CD4-positive, alpha-beta T cell treated with Interleukin-17A for 1 hour (primary cell): ENCODE data around the gene FBXO42.
"Not testable (repeated sequence)": the region's sequence is repeated elsewhere in the genome, so short reads cannot be mapped to it uniquely, and the experiment has no call there.

ENCODE experiments used
- DNase-seq: peaks from one replicate; pipeline ENCODE4 v3.0.0-alpha.2; 2020

FBXO42 gene

GRCh38 chr1:16371725-16372124 is 19.4 kb upstream of the FBXO42 start:
- peak; percentile 55 for DNase-seq

GRCh38 chr1:16369821-16370220 is 17.5 kb upstream of the FBXO42 start:
- no peak for DNase-seq

- DNase-seq, result no peak
Measured at GRCh38 chr1:16367968-16368890, 15.9 kb upstream of the FBXO42 start.

GRCh38 chr1:16367258-16367967 is 15.1 kb upstream of the FBXO42 start:
- DNase-seq, result peak; percentile 91

GRCh38 chr1:16366722-16367257 is 14.5 kb upstream of the FBXO42 start, which contains the start of gene SZRD1:
TSS of gene SZRD1 (plus strand) at chr1:16367242. CDS start at chr1:16367258, 16 bp downstream.
- DNase-seq, result peak; percentile 99

- DNase-seq, result not testable (repeated sequence)
Measured at GRCh38 chr1:16365146-16365498, 12.8 kb upstream of the FBXO42 start.

- DNase-seq, result no peak
Measured at GRCh38 chr1:16356867-16357266, 4.6 kb upstream of the FBXO42 start.

- DNase-seq, result no peak
Measured at GRCh38 chr1:16354619-16355018, 2.3 kb upstream of the FBXO42 start.

GRCh38 chr1:16352842-16353535 is 709 bp upstream of the FBXO42 start:
- peak; percentile 29 for DNase-seq

GRCh38 chr1:16351456-16351993 is 755 bp downstream of the FBXO42 start:
- DNase-seq, result no peak

GRCh38 chr1:16349847-16350406 is 2.4 kb downstream of the FBXO42 start:
- no peak for DNase-seq

- no peak for DNase-seq
Measured at GRCh38 chr1:16348414-16349182, 3.7 kb downstream of the FBXO42 start.

GRCh38 chr1:16343276-16343675 is 9.0 kb downstream of the FBXO42 start:
- not testable (repeated sequence) for DNase-seq

GRCh38 chr1:16342331-16343062 is 9.8 kb downstream of the FBXO42 start:
- DNase-seq, result no peak

- no peak for DNase-seq
Measured at GRCh38 chr1:16340673-16341072, 11.6 kb downstream of the FBXO42 start.

- no peak for DNase-seq
Measured at GRCh38 chr1:16338961-16339360, 13.3 kb downstream of the FBXO42 start.

- DNase-seq, result no peak
Measured at GRCh38 chr1:16334655-16335340, 17.5 kb downstream of the FBXO42 start.

GRCh38 chr1:16326833-16327404 is 25.4 kb downstream of the FBXO42 start:
- no peak for DNase-seq

- no peak for DNase-seq
Measured at GRCh38 chr1:16324456-16324890, 27.8 kb downstream of the FBXO42 start.
